H1 (cell line): Measurements from ENCODE around the gene NOL4L.

ENCODE experiments used
- CTCF ChIP-seq, 3 experiments: IDR thresholded peaks; 1 replicate in 2 of 3; 2 replicates in 1 of 3; pipeline versions ENCODE4 v1.5.1 to v1.6.1; 2011; ENCODE audit warnings: low read length in 3 of 3, mild to moderate bottlenecking in 3 of 3, inconsistent platforms in 2 of 3, low read depth in 1 of 3, moderate library complexity in 1 of 3; ENCODE audit not compliant: insufficient read depth in 1 of 3; ENCODE audit errors: control extremely low read depth in 1 of 3
- POLR2A ChIP-seq, 2 experiments: IDR thresholded peaks; 1 replicate in 1 of 2; 2 replicates in 1 of 2; pipeline ENCODE4 v1.6.1; 2011; ENCODE audit warnings: low read depth in 2 of 2, low read length in 2 of 2, mild to moderate bottlenecking in 2 of 2; ENCODE audit errors: control extremely low read depth in 1 of 2
- TF ChIP-seq, protein P1 (sequence below): IDR thresholded peaks from 2 replicates; pipeline ENCODE4 v1.6.1; 2012; ENCODE audit warnings: inconsistent platforms

- TF ChIP-seq POLR2A (IDR thresholded peaks at IDR 0.05; ENCODE audit: control extremely low read depth in 1 of 2, low read depth in 2 of 2, low read length in 2 of 2), result no peak
- no peak for TF ChIP-seq CTCF (IDR thresholded peaks at IDR 0.05; ENCODE audit: control extremely low read depth in 1 of 3, insufficient read depth in 1 of 3, low read depth in 1 of 3, low read length in 3 of 3)
- TF ChIP-seq, protein P1, sequence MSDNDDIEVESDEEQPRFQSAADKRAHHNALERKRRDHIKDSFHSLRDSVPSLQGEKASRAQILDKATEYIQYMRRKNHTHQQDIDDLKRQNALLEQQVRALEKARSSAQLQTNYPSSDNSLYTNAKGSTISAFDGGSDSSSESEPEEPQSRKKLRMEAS, result no peak
Measured at GRCh38 chr20:32443386-32443974, 141.7 kb downstream of the NOL4L start.
